SK-N-SH treated with all-trans-retinoic acid at 6 μM for 48 hours (cell line): ENCODE data around the gene OLIG1.

ENCODE experiments used
- ATAC-seq: fragments of 200-7000 bp; cut with Tn5 transposase; 3 replicates; pipeline ENCODE4 v1.9.1; 2020; ENCODE audit warnings: mild to moderate bottlenecking, moderate library complexity
- ARNTL ChIP-seq: fragments of 450-650 bp; formaldehyde crosslinking; IDR thresholded peaks from 2 replicates; pipeline ENCODE4 v1.5.0; 2020; ENCODE audit warnings: low read depth, mild to moderate bottlenecking, moderate library complexity, borderline replicate concordance
- BACH2 ChIP-seq: fragments of 250-450 bp; sonication (Bioruptor Pico); IDR thresholded peaks from 2 replicates; pipeline ENCODE4 v1.9.0; 2021; ENCODE audit warnings: mild to moderate bottlenecking, borderline replicate concordance
- CREB5 ChIP-seq: fragments of 250-450 bp; sonication (Bioruptor Pico); IDR thresholded peaks from 2 replicates; pipeline ENCODE4 v1.5.1; 2020; ENCODE audit warnings: low read depth, mild to moderate bottlenecking, moderate library complexity
- CSDC2 ChIP-seq: fragments of 250-450 bp; sonication (Bioruptor Pico); IDR thresholded peaks from 2 replicates; pipeline ENCODE4 v1.5.0; 2020; ENCODE audit warnings: mild to moderate bottlenecking, moderate library complexity
- ESRRG ChIP-seq: fragments of 250-450 bp; sonication (Bioruptor Pico); IDR thresholded peaks from 2 replicates; pipeline ENCODE4 v1.6.1; 2021; ENCODE audit warnings: mild to moderate bottlenecking
- GLIS3 ChIP-seq: fragments of 250-450 bp; sonication (Bioruptor Pico); IDR thresholded peaks from 2 replicates; pipeline ENCODE4 v1.5.0; 2020; ENCODE audit warnings: mild to moderate bottlenecking, moderate library complexity
- OSR1 ChIP-seq: fragments of 250-450 bp; sonication (Bioruptor Pico); IDR thresholded peaks from 2 replicates; pipeline ENCODE4 v1.8.0; 2022; ENCODE audit warnings: moderate library complexity, mild to moderate bottlenecking, inconsistent platforms
- POU6F1 ChIP-seq: fragments of 250-450 bp; sonication (Bioruptor Pico); IDR thresholded peaks from 2 replicates; pipeline ENCODE4 v1.8.0; 2021; ENCODE audit warnings: low read depth, mild to moderate bottlenecking, moderate library complexity, borderline replicate concordance
- RARB ChIP-seq: fragments of 250-450 bp; sonication (Bioruptor Pico); IDR thresholded peaks from 2 replicates; pipeline ENCODE4 v1.8.0; 2021; ENCODE audit warnings: mild to moderate bottlenecking, moderate library complexity
- TCF4 ChIP-seq: fragments of 250-450 bp; sonication (Bioruptor Pico); IDR thresholded peaks from 2 replicates; pipeline ENCODE4 v1.8.0; 2021; ENCODE audit warnings: mild to moderate bottlenecking, moderate library complexity, borderline replicate concordance
- ZFP30 ChIP-seq: fragments of 450-650 bp; formaldehyde crosslinking; IDR thresholded peaks from 2 replicates; pipeline ENCODE4 v1.5.0; 2022; ENCODE audit warnings: mild to moderate bottlenecking, moderate library complexity
- ZNF565 ChIP-seq: fragments of 450-650 bp; formaldehyde crosslinking; conservative IDR thresholded peaks from 2 replicates; pipeline ENCODE4 v1.5.0; 2020; ENCODE audit warnings: low read depth, mild to moderate bottlenecking, moderate library complexity
- ZNF70 ChIP-seq: fragments of 450-650 bp; formaldehyde crosslinking; IDR thresholded peaks from 2 replicates; pipeline ENCODE4 v1.5.0; 2020; ENCODE audit warnings: mild to moderate bottlenecking, moderate library complexity
- ZNF8 ChIP-seq: fragments of 450-650 bp; formaldehyde crosslinking; IDR thresholded peaks from 2 replicates; pipeline ENCODE4 v1.5.0; 2020; ENCODE audit warnings: mild to moderate bottlenecking, moderate library complexity
- TF ChIP-seq, protein P1 (sequence below): fragments of 250-450 bp; sonication (Bioruptor Pico); IDR thresholded peaks from 2 replicates; pipeline ENCODE4 v1.8.0; 2020; ENCODE audit warnings: mild to moderate bottlenecking, moderate library complexity, borderline replicate concordance
- TF ChIP-seq, protein P2 (sequence below): fragments of 250-450 bp; sonication (Bioruptor Pico); IDR thresholded peaks from 2 replicates; pipeline ENCODE4 v1.5.1; 2021; ENCODE audit warnings: mild to moderate bottlenecking, moderate library complexity
- TF ChIP-seq, protein P3 (sequence below): fragments of 250-450 bp; sonication (Bioruptor Pico); IDR thresholded peaks from 2 replicates; pipeline ENCODE4 v1.5.0; 2020; ENCODE audit warnings: mild to moderate bottlenecking, moderate library complexity

Gene OLIG1

DNA sequence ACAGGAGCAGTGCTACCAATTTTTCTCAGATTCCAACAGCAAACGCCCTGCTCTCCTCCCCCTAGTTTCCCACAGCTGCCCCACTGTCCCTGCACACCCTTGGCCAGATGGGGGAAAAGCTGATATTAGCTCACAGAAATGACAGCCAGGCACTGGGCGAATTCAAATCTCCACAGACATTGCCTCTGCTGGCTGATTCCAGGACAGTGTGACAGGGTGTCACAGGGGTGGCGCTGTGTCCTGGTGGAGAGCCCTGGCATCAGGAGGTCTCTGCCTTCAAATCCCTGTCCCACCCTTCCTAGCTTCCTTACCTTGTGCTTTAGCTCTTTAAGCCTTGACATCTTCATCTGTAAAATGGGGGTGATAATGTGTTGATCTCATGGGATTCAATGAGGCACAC, 10.4 kb downstream of the OLIG1 start:
- no peak for TF ChIP-seq RARB (CRISPR knock-in tag)
- no peak for TF ChIP-seq ZNF8 (CRISPR knock-in tag)
- TF ChIP-seq, protein P1, sequence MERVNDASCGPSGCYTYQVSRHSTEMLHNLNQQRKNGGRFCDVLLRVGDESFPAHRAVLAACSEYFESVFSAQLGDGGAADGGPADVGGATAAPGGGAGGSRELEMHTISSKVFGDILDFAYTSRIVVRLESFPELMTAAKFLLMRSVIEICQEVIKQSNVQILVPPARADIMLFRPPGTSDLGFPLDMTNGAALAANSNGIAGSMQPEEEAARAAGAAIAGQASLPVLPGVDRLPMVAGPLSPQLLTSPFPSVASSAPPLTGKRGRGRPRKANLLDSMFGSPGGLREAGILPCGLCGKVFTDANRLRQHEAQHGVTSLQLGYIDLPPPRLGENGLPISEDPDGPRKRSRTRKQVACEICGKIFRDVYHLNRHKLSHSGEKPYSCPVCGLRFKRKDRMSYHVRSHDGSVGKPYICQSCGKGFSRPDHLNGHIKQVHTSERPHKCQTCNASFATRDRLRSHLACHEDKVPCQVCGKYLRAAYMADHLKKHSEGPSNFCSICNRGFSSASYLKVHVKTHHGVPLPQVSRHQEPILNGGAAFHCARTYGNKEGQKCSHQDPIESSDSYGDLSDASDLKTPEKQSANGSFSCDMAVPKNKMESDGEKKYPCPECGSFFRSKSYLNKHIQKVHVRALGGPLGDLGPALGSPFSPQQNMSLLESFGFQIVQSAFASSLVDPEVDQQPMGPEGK (CRISPR knock-in tag), result no peak
- no peak for TF ChIP-seq OSR1 (CRISPR knock-in tag)
- TF ChIP-seq ARNTL (CRISPR knock-in tag), result no peak
- no peak for TF ChIP-seq TCF4 (CRISPR knock-in tag)
- TF ChIP-seq CSDC2 (CRISPR knock-in tag), result no peak
- TF ChIP-seq GLIS3 (CRISPR knock-in tag), result no peak
- TF ChIP-seq, protein P2, sequence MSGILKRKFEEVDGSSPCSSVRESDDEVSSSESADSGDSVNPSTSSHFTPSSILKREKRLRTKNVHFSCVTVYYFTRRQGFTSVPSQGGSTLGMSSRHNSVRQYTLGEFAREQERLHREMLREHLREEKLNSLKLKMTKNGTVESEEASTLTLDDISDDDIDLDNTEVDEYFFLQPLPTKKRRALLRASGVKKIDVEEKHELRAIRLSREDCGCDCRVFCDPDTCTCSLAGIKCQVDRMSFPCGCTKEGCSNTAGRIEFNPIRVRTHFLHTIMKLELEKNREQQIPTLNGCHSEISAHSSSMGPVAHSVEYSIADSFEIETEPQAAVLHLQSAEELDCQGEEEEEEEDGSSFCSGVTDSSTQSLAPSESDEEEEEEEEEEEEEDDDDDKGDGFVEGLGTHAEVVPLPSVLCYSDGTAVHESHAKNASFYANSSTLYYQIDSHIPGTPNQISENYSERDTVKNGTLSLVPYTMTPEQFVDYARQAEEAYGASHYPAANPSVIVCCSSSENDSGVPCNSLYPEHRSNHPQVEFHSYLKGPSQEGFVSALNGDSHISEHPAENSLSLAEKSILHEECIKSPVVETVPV (CRISPR knock-in tag), result no peak
- no peak for TF ChIP-seq BACH2
- TF ChIP-seq, protein P3, sequence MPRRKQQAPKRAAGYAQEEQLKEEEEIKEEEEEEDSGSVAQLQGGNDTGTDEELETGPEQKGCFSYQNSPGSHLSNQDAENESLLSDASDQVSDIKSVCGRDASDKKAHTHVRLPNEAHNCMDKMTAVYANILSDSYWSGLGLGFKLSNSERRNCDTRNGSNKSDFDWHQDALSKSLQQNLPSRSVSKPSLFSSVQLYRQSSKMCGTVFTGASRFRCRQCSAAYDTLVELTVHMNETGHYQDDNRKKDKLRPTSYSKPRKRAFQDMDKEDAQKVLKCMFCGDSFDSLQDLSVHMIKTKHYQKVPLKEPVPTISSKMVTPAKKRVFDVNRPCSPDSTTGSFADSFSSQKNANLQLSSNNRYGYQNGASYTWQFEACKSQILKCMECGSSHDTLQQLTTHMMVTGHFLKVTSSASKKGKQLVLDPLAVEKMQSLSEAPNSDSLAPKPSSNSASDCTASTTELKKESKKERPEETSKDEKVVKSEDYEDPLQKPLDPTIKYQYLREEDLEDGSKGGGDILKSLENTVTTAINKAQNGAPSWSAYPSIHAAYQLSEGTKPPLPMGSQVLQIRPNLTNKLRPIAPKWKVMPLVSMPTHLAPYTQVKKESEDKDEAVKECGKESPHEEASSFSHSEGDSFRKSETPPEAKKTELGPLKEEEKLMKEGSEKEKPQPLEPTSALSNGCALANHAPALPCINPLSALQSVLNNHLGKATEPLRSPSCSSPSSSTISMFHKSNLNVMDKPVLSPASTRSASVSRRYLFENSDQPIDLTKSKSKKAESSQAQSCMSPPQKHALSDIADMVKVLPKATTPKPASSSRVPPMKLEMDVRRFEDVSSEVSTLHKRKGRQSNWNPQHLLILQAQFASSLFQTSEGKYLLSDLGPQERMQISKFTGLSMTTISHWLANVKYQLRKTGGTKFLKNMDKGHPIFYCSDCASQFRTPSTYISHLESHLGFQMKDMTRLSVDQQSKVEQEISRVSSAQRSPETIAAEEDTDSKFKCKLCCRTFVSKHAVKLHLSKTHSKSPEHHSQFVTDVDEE (CRISPR knock-in tag), result no peak
- no peak for TF ChIP-seq ZNF565 (CRISPR knock-in tag)
- TF ChIP-seq ZNF70 (CRISPR knock-in tag), result no peak
- no peak for ATAC-seq

DNA sequence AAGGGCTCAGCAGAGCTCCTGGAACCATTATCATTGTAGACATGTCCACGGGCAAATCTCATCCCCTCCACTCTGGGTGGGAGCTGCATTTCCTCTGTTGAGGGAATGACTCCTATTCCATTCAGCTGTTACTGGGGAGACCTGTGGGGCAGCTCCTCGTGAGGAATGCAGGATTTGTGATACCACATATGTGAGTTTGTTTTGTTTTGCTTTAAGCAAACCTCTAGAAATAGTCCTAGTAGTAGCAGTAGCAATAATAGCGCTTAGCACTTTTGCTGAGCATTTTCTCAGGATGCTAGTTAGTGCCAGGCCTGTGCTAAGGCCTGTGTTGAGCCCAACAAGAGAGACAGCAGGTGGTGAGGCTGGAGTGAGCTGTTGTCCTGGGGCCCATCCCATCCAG, 10.8 kb downstream of the OLIG1 start:
- ATAC-seq, result no peak
- TF ChIP-seq, protein P3 (CRISPR knock-in tag), result no peak
- TF ChIP-seq, protein P1 (CRISPR knock-in tag), result no peak
- TF ChIP-seq ZFP30 (CRISPR knock-in tag), result no peak
- TF ChIP-seq CREB5 (CRISPR knock-in tag), result no peak
- no peak for TF ChIP-seq POU6F1 (CRISPR knock-in tag)
- no peak for TF ChIP-seq ESRRG (CRISPR knock-in tag)
- no peak for TF ChIP-seq GLIS3 (CRISPR knock-in tag)
